H9 (cell line): ENCODE measurements around the gene S100A3. TPM values are rescaled to one million over a fixed set of nuclear protein-coding genes. Genes with fewer than 3 reads are reported as not detected.

ENCODE experiments used
- DNase-seq: peaks from one replicate; pipeline ENCODE4 v3.0.0-alpha.2; 2017
- H2AFZ ChIP-seq: one replicate; pipeline ENCODE4 v1.6.1; 2013; ENCODE audit warnings: mild to moderate bottlenecking, low read length, control low read depth, moderate library complexity
- H2AK5ac ChIP-seq: 2 replicates; pipeline ENCODE4 v1.6.1; 2013; ENCODE audit warnings: low read length, control low read depth, mixed read lengths; ENCODE audit not compliant: insufficient read length
- H2BK120ac ChIP-seq: one replicate; pipeline ENCODE4 v1.6.1; 2013; ENCODE audit warnings: low read depth, mild to moderate bottlenecking, low read length, control low read depth, inconsistent platforms; ENCODE audit not compliant: poor library complexity, severe bottlenecking
- H2BK12ac ChIP-seq: 2 replicates; pipeline ENCODE4 v1.6.1; 2013; ENCODE audit warnings: low read length, control low read depth, mixed read lengths, low read depth; ENCODE audit not compliant: insufficient read length
- H2BK15ac ChIP-seq: 2 replicates; pipeline ENCODE4 v1.6.1; 2013; ENCODE audit warnings: low read depth, low read length, control low read depth
- H2BK20ac ChIP-seq: one replicate; pipeline ENCODE4 v1.6.1; 2013; ENCODE audit warnings: low read depth, mild to moderate bottlenecking, low read length, control low read depth, inconsistent platforms; ENCODE audit not compliant: poor library complexity, severe bottlenecking
- H2BK5ac ChIP-seq: 2 replicates; pipeline ENCODE4 v1.6.1; 2013; ENCODE audit warnings: low read length, control low read depth, mixed read lengths; ENCODE audit not compliant: insufficient read length
- H3K14ac ChIP-seq: 2 replicates; pipeline ENCODE4 v1.6.1; 2013; ENCODE audit warnings: low read length, control low read depth; ENCODE audit not compliant: insufficient read depth
- H3K18ac ChIP-seq: 2 replicates; pipeline ENCODE4 v1.6.1; 2013; ENCODE audit warnings: low read depth, mild to moderate bottlenecking, mixed read lengths, low read length, control low read depth; ENCODE audit not compliant: insufficient read length
- H3K23ac ChIP-seq: 2 replicates; pipeline ENCODE4 v1.6.1; 2013; ENCODE audit warnings: low read length, control low read depth, mixed read lengths, low read depth; ENCODE audit not compliant: insufficient read length
- H3K23me2 ChIP-seq: 2 replicates; pipeline ENCODE4 v1.6.1; 2013; ENCODE audit warnings: low read depth, mild to moderate bottlenecking, mixed read lengths, low read length, control low read depth; ENCODE audit not compliant: insufficient read length, poor library complexity, severe bottlenecking
- H3K27ac ChIP-seq: 2 replicates; pipeline ENCODE4 v1.5.1; 2013; ENCODE audit warnings: low read length, control low read depth, mixed read lengths, low read depth; ENCODE audit not compliant: insufficient read length
- H3K27me3 ChIP-seq: 2 replicates; pipeline ENCODE4 v1.6.1; 2013; ENCODE audit warnings: low read length, control low read depth, inconsistent platforms; ENCODE audit not compliant: insufficient read depth
- H3K4ac ChIP-seq: 2 replicates; pipeline ENCODE4 v1.6.1; 2013; ENCODE audit warnings: low read depth, mild to moderate bottlenecking, control low read depth, inconsistent platforms, low read length, moderate library complexity
- H3K4me1 ChIP-seq: 2 replicates; pipeline ENCODE4 v1.6.1; 2013; ENCODE audit warnings: low read length, control low read depth, inconsistent platforms; ENCODE audit not compliant: insufficient read depth
- H3K4me2 ChIP-seq: 2 replicates; pipeline ENCODE4 v1.6.1; 2013; ENCODE audit warnings: low read length, control low read depth, mixed read lengths; ENCODE audit not compliant: insufficient read length, insufficient read depth
- H3K56ac ChIP-seq: 2 replicates; pipeline ENCODE4 v1.6.1; 2013; ENCODE audit warnings: low read depth, mild to moderate bottlenecking, mixed read lengths, low read length, control low read depth; ENCODE audit not compliant: insufficient read length
- H3K79me1 ChIP-seq: 2 replicates; pipeline ENCODE4 v1.6.1; 2013; ENCODE audit warnings: low read depth, mild to moderate bottlenecking, moderate library complexity, low read length, control low read depth, inconsistent platforms; ENCODE audit not compliant: insufficient read depth, poor library complexity, severe bottlenecking
- H3K79me2 ChIP-seq: 2 replicates; pipeline ENCODE4 v1.6.1; 2013; ENCODE audit warnings: low read length, control low read depth, inconsistent platforms; ENCODE audit not compliant: insufficient read depth
- H3K9ac ChIP-seq: 2 replicates; pipeline ENCODE4 v1.6.1; 2013; ENCODE audit warnings: low read length, control low read depth, mixed read lengths; ENCODE audit not compliant: insufficient read length; ENCODE audit errors: extremely low read depth
- H3K9me3 ChIP-seq: one replicate; pipeline ENCODE4 v1.6.1; 2013; ENCODE audit warnings: low read depth, low read length, inconsistent platforms; ENCODE audit not compliant: control insufficient read depth
- H3T11ph ChIP-seq: one replicate; pipeline ENCODE4 v1.6.1; 2013; ENCODE audit warnings: mild to moderate bottlenecking, low read length, control low read depth, inconsistent platforms
- H4K20me1 ChIP-seq: one replicate; pipeline ENCODE4 v1.6.1; 2013; ENCODE audit not compliant: control insufficient read depth, insufficient read length, insufficient read depth
- H4K5ac ChIP-seq: 2 replicates; pipeline ENCODE4 v1.6.1; 2013; ENCODE audit warnings: low read depth, mild to moderate bottlenecking, mixed read lengths, low read length, control low read depth; ENCODE audit not compliant: insufficient read length
- H4K8ac ChIP-seq: replicated peaks from 2 replicates; pipeline ENCODE4 v1.6.1; 2013; ENCODE audit warnings: low read length, control low read depth, mixed read lengths, low read depth; ENCODE audit not compliant: insufficient read length
- H4K91ac ChIP-seq: 2 replicates; pipeline ENCODE4 v1.6.1; 2013; ENCODE audit warnings: low read depth, mild to moderate bottlenecking, moderate library complexity, mixed read lengths, low read length, control low read depth; ENCODE audit not compliant: insufficient read length
- H3K27ac Mint-ChIP-seq, 3 experiments: 2 replicates in 2 of 3; 3 replicates in 1 of 3; pipeline ENCODE4 v1.8.0; 2020 to 2021; ENCODE audit warnings: mixed read lengths in 3 of 3, mild to moderate bottlenecking in 1 of 3, moderate library complexity in 1 of 3
- H3K27me3 Mint-ChIP-seq: 2 replicates; pipeline ENCODE4 v1.8.0; 2021; ENCODE audit warnings: low read depth, mild to moderate bottlenecking, moderate library complexity, mixed read lengths
- H3K36me3 Mint-ChIP-seq, 3 experiments: 2 replicates in 2 of 3; 3 replicates in 1 of 3; pipeline ENCODE4 v1.8.0; 2020 to 2021; ENCODE audit warnings: low read depth in 3 of 3, mixed read lengths in 3 of 3; ENCODE audit not compliant: insufficient read depth in 1 of 3
- H3K4me1 Mint-ChIP-seq, 2 experiments: 2 replicates each; pipeline ENCODE4 v1.8.0; 2020; ENCODE audit warnings: mixed read lengths in 2 of 2
- H3K4me3 Mint-ChIP-seq, 2 experiments: 2 replicates in 1 of 2; 3 replicates in 1 of 2; pipeline ENCODE4 v1.8.0; 2020 to 2021; ENCODE audit warnings: mild to moderate bottlenecking in 2 of 2, mixed read lengths in 2 of 2, moderate library complexity in 1 of 2
- H3K9me3 Mint-ChIP-seq, 2 experiments: 2 replicates in 1 of 2; 3 replicates in 1 of 2; pipeline ENCODE4 v1.8.0; 2020; ENCODE audit warnings: mild to moderate bottlenecking in 2 of 2, mixed read lengths in 2 of 2, moderate library complexity in 1 of 2
- CTCF ChIP-seq: fragments of 200-600 bp; sonication (generic); conservative IDR thresholded peaks from 3 replicates; pipeline ENCODE4 v1.8.0; 2021; ENCODE audit warnings: antibody characterized with exemption, mild to moderate bottlenecking
- WGBS: extraction: QIAGEN DNeasy Blood & Tissue Kit; methylation state at CpG from one replicate; pipeline ENCODE4 v1.1.7; 2013; ENCODE audit warnings: missing lambda C conversion rate, low lambda C conversion rate, mixed read lengths; ENCODE audit not compliant: insufficient read length; ENCODE audit errors: extremely low coverage; 5-methylcytosine and 5-hydroxymethylcytosine counted together
- total RNA-seq: library from RNA; stranded (reverse); gene quantifications from 2 replicates; pipeline ENCODE4 v1.2.1, GENCODE V29; 2021

S100A3 gene
- total RNA-seq, 1 experiment from 2014 or later = not detected

GRCh38 chr1:153545067-153546055 is 3.7 kb downstream of the S100A3 start, which contains the start of gene S100A4:
TSS of gene S100A4 (minus strand) at chr1:153545806. CDS start at chr1:153544794, 1,012 bp downstream.
- peak; percentile 97 for DNase-seq
- peaks cover 6% of the 10 kb centered on the region; the same call in 1 of the 2 replicates for H3K4me1 ChIP-seq
- Mint-ChIP-seq H3K9me3 (no peaks in the 10 kb centered on the region), H3K27me3 (peaks cover 3% of the 10 kb centered on the region), H3K27ac (peak within 1 kb of the TSS; percentile 74 to 97 (median 80); a peak in 6 of 7 replicates), H3K36me3 (no peaks in the 10 kb centered on the region; a peak in 1 of 7 replicates), H3K4me1 (peaks cover 48 to 62% of the 10 kb centered on the region in 2 experiments), H3K4me3 (peak within 1 kb of the TSS in 1 of 2 experiments; percentile 62; a peak in 4 of 5 replicates)
- H3K23ac ChIP-seq = no peak within 1 kb of the TSS
- peak within 1 kb of the TSS; percentile 10 for H3K9ac ChIP-seq
- H3K79me2 ChIP-seq = no peaks in the 10 kb centered on the region
- no peaks in the 10 kb centered on the region for H4K20me1 ChIP-seq
- H3K79me1 ChIP-seq = no peaks in the 10 kb centered on the region
- H3K56ac ChIP-seq = no peak within 1 kb of the TSS
- no peak within 1 kb of the TSS for H2BK5ac ChIP-seq
- H4K91ac ChIP-seq = no peak within 1 kb of the TSS
- H3K27me3 ChIP-seq = no peaks in the 10 kb centered on the region
- no peak within 1 kb of the TSS for H2BK20ac ChIP-seq
- no peak within 1 kb of the TSS for H3K4ac ChIP-seq
- no peak within 1 kb of the TSS for H2BK15ac ChIP-seq
- TF ChIP-seq CTCF = no peak
- H2AK5ac ChIP-seq = no peak within 1 kb of the TSS
- no peak within 1 kb of the TSS for H2BK12ac ChIP-seq
- WGBS = no CpG with 5 or more reads among the region's 19 CpGs
- H3K27ac ChIP-seq = no peak within 1 kb of the TSS
- no peak within 1 kb of the TSS for H2AFZ ChIP-seq
- no peaks in the 10 kb centered on the region for H3K9me3 ChIP-seq
- H4K8ac ChIP-seq = no peak within 1 kb of the TSS
- H3T11ph ChIP-seq = no peak within 1 kb of the TSS
- peak within 1 kb of the TSS; percentile 45 for H3K18ac ChIP-seq
- peak within 1 kb of the TSS; percentile 27 for H3K4me2 ChIP-seq
- no peak within 1 kb of the TSS for H2BK120ac ChIP-seq
- 0 out of 2 replicates have a peak within 1 kb of the TSS, but pooled peaks have one; percentile 1 for H3K14ac ChIP-seq
- no peaks in the 10 kb centered on the region for H3K23me2 ChIP-seq
- H4K5ac ChIP-seq = no peak within 1 kb of the TSS
